HG03457 (cell line): Measurements from ENCODE around the gene CAMK1.

ENCODE experiments used
- ATAC-seq: cut with Tn5 transposase; IDR thresholded peaks from one replicate; pipeline ENCODE4 v1.9.1; 2021; ENCODE audit warnings: moderate number of reproducible peaks; ENCODE audit not compliant: unreplicated experiment

CAMK1 gene

DNA sequence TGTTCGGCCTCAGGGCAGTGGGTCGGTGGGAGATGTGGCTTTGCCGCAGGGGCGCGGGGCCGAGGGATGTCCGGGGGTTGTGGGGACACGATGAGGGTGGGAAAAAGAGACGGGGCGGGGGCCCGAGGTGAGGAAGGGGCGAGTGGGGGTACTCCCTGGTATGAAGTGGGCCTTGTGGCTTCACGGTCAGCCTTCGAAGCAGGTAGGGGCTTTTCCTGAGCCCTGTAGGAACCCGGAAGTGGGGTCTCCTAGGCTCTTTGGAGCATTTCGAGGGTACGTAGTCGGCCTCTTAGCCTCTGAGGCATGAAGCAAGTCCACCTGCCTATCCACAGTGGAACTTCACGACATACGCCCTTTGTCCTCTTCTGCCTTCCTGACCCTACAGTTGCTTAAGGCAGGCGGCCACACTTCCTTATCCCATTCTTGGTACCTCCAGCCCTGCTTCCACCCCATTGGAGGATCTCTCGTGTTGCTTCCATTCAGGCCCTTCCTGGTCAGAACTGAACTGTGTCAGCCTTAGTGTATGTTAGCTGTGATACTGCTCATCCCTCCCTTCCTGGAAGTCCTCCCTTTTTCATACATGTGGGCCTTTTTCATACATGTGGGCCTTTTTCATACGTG lies 23.5 kb upstream of the CAMK1 start:
- no peak for ATAC-seq

DNA sequence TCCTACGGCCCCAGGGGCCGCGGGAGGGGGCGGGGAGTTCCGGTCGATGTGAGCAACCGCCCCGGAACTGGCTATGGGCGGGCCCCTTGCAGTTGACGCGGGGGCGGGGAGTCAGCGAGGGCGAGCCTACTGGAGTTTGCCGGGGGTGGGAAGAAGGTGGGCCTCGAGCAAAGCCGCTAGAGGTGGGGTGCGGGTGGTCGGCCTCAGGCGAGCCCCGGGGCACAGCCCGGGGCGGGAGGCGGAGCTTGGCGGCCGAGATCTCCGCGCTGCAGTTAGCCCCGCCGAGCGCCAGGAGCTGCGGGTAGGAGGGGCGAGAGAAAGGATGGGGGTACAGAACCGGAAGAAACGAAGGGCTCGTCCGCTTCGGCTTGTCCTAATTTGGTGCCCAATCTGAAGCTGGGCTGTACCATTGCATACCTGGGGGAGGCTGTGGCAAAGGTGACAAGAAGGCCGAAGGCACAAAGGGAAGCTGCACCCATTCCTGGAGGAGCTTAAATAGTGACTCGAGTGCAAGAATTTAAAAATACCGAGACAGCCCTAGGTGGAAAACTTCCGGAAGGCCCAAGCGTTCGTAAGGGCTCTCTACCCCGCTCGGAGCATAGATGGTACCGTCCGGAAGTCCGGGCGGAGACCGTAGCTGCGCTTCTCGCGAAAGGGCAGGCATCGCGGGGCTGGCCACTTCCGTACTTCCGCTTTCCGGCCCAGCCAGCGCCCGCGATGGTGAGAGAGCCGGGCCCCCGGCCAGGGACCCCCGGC lies 22.8 kb upstream of the CAMK1 start, which contains the start of the genes ARPC4 and TADA3:
TSS of gene ARPC4 (plus strand) at position 678 of the 756 bp plus-strand sequence. CDS start at position 718, 40 bp downstream.
TSS of gene TADA3 (minus strand) at position 69 of the 756 bp plus-strand sequence. CDS start 1,007 bp downstream, outside the sequence.
- ATAC-seq: peak; percentile 62

DNA sequence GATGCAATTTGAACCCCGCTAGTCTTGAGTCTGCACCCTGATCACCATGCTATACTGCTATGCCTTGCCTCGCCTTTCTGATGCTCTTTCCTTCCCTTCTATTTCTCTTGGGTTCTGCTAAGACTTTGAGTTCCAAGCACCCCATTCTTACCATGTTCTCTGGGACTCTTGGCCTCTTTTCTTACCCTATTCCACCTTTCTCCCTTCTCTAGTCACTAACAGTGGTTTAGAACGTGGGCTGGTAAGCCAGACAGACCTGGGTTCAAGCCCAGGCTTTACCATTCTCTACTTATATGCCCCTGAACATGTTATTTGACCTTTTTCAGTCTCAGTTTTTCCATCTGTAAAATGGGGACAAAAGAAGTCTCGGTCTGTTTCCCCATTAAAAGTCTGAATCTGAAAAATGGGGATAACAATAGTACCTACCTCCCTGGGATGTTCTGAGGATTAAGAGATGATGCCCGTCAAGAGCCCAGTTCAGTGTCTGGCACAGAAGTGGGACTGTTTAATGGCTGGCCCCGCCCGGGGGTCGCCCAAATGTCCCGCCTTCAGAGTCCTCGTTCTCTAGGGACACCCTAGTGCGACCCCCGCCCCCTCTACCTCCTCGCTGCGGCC lies 22.1 kb upstream of the CAMK1 start:
- ATAC-seq: no peak

DNA sequence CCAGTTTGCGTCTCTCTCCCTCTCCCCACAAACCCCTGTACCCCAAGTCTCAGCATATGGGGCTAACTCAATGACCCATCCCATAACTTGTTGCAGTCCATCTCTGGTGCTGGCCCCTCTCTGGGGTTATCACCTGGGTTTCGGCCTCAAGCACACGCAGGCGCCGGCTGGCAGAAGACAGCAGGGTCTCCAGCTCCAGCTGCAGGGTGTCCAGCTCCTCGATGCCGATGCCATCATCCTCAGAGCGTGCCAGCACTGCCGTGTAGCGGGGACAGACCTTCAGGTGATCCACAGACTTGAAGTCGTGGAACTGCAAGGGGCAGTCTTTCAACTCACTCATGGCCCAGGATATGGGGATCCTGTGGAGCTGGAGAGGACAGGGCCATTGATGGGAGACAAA lies 21.4 kb upstream of the CAMK1 start:
- ATAC-seq: no peak

DNA sequence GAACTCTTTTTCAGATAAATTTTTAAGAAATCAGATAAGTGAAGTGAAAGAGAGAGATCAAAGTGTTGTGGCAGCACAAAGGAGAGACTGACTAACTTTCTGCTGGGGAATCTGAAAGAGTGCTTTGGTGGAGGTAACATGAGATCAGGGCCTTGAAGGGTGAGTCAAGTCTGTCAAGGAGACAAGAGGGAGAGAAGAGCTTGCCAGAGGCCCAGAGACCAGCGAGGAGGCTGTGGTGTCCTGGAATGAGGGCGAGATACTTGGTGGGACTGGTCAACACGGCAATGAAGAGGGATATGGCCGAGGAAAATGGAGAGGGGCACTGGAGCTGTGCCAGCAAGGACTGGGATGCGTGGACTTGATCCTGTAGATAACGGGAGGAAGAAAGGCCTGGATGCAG lies 18.0 kb upstream of the CAMK1 start:
- no peak for ATAC-seq

DNA sequence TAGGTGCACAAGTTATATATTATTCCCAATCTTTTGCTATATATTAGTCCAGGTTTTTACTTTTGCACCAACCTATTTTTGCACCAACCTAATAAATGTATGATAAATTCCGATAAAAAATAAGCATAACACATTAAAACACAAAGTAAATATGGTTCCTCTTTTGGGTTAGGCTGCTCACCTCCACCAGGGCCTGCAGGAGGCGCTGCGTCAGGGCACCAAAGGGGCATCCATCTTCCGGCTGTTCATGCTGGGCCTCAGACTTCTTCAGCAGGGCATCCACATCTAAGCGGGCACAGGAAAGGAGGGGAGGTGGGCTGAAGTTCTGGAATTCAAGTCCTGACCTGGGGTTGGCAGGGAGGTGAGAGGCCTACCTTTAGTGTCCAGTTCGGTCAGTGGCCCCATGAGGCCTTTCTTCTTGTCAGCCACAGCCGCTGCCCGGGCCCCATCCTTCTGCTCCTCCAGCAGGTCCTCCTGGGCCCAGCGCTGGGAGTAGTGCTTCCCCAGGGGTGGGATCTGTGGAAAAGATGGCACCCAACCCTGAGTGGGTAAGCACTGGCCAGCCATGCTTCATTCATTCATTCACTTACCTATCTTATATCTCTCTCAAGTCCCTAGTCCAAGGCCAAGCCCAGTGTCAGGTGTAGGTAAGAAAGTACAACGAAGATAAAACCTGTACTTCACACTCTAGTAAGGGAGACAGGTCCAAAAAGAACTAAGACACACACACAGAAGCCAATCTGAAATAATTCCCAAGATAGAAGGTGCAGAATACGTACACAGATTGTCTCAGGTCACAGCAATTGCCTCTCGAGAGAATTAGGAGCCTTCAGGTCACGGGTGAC lies 17.3 kb upstream of the CAMK1 start:
- ATAC-seq: no peak

DNA sequence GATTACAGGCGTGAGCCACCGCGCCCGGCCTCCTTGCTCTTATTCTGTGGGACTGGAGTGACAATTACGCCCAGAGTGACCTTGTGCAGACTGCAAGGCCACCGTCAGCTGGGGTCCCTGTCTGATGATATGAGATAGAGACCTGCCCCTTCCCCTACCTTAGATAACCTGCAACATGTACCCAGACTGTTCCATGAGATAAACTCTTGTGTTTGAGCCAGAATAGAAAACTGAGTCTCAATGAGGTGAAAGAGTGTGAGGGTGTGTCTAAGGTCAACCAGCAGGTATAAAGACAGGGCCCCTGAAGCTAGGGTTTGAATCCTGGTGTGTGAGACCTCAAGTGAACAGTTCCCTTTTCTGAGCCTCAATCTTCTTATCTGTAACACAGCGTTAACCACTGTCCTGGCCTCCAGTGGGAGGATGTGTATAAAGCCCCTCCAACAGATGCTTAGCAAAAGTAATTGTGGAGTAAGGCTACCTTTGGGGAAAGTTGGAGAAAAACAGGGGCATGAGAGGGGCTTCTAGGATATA lies 16.5 kb upstream of the CAMK1 start:
- no peak for ATAC-seq

DNA sequence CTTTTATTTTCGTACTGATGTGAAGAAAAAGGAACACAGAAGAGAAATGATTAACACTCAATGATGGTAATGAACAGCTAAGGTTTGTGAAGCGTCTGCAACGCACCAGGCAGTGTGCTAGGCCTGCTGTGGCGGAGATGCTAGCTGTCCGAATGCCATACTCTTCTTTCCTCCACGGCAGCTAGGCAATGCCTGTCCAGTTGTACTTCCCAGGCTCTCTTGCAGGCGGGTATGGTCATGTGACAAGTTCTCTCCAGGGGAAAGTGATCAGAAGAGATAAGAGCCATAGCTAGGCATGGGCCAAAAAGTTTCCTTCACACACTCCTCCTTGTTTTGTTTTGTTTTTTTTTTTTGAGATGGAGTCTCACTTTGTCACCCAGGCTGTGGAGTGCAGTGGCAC lies 15.9 kb upstream of the CAMK1 start:
- ATAC-seq: no peak

DNA sequence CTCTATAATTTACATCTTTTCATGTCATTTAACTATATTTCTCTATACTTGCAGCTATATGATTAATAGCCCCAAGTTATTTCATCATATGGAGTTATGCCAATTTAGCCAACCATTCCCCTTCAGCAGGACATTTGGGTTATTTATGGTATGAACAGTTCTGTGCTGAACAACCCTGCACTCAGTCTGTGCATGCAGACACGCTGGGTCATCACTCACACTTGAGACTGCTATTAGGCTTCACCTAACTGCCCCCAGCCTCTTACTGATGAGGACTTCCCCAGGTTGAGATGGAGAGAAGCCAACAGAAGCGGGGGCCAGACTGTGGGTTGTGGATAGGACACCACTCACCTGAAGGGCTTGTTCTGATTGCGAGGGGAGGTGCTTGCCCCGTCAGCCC lies 15.2 kb upstream of the CAMK1 start:
- no peak for ATAC-seq

DNA sequence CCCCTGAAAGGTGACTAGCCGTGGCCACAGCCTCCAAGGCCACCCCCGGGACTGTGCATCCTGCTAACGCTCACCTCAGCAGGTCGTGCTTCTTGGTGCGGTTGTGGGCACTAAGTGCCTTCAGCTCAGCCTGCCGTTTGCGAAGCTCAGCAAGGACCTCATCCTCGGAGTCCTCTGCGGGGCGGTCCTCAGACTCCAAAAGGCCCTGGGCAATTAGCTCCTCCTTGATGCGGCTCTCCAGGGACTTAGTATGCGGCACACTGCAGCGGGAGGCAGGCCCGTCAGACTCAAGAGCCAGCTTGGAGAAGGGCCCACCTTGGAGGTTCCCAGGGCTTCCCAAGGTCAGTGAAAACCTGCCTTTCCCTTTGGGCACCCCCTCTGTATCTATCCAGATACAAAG lies 14.2 kb upstream of the CAMK1 start:
- no peak for ATAC-seq

DNA sequence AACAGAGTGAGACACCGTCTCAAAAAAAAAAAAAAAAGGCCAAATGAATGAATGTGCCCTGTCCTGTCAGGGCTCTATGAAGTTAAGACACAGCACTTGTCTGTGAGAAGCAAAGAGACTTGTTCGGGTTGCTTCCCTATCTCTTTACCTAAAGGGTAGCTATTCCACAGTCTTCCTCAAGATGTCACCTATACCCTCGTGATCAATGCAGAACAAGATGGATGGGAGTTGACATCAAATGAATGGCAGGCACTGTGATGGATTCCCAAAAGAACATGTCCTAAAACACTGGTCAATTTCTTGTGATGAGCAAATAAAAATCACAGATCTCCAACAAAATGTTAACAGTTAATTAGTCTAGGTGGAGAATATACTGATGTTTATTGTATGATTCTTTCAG lies 13.0 kb upstream of the CAMK1 start:
- ATAC-seq: no peak

DNA sequence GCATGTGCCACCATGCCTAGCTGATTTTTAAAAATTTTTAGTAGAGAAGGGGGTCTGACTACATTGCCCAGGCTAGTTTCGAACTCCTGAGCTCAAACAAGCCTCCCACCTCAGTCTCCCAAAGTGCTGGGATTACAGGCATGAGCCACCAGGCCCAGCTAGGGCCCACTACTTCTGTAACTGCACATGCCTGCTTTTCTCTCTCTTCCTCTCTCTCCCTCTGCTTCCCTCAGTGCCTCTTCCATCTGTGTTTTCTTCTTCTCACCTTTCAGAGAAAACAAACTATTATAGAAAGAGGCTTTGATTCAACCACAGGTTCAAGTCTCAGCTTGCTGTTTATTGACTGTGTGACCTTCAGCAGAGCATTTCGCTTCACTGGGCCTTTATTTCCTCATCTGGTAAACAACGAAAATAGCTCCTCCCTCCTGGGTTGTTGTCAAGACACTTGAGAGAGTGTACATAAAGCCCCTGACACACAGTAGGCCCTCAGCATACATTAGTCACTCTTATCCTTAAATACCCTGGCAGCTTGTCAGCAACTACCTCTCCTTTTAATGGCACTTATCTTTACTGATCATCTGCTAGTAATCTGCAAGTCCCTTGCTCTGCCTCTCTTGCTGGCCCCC lies 12.3 kb upstream of the CAMK1 start:
- no peak for ATAC-seq

DNA sequence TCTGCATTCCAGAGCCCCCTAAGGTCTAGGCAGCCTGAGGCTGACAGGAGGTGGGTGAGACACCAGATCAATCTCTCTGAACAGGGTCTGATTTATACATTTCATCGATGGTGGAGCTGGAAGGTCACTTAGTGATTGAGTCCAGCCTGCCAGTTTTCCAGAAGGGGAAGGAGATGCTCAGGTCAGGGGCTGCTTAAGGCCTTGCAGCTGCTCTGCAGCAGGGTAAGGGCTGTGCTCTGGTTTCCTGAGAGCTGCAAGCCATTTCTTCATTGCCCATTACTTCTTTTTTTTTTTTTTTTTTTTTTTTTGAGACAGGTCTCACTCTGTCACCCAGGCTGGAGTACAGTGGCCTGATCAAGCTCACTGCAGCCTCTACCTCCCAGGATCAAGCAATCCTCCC lies 11.8 kb upstream of the CAMK1 start:
- no peak for ATAC-seq

DNA sequence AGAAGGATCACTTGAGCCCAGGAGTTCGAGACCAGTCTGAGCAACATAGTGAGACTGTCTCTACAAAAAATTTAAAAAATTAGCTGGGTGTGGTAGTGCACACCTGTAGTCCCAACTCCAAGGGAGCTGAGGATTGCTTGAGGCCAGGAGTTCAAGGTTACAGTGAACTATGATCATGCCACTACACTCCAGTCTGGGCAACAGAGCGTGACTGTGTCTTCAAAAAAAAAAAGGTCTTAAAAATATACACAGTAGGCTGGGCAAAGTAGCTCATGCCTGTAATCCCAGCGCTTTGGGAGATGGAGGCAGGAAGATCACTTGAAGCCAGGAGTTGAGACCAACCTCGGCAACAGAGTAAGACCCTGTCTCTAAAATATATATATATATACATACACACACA lies 11.2 kb upstream of the CAMK1 start:
- ATAC-seq: no peak

DNA sequence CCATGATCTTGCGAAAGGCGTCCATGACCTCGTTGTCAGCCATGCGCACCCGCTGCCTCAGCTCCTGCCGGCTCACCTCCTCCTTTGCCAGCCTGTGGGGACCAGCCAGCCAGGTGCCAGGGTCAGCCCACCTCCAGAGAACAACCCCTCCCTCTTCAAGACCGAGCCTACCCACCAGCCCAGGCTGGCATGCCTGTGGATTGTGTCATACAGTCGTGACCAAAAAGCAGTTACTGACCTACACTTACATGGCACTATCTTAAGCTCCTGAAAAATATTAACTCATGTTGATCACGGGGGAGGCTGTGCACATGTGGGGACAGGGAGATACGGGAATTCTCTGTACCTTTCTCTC lies 10.7 kb upstream of the CAMK1 start:
- ATAC-seq: no peak

DNA sequence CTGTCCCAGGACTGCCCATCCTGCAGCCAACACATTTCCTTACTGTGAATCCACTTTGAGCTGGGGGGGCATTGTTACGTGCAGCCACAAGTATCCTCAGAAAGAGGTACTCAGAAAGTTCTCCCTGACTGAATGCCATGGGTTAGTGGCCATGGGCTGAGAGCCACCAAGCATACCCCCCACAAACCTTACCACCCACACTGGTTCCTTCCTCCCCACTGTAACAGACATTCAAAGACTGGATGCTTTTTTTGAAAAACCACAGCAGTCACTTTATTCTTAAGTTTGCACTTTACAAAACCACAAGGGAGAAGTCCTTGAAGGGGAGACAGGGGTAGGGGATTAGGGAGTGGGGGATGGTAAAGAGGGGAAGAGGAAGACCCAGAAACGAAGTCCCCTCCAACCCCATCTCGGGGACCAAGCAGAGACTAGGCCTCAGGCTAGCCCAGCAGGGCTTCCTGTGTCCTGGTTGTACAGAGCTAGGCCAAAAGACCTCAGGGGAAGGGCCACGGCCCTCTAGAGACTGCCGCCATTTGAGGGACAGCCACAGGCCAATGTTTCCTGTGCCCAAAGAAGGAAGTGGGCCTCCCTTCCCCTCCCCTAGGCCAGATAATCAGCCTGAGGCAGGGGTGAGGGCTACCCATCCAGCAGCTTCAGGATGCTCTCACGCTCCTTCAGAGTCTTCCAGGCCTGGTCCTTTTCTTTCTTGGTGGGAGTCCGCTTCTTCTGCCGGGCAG lies 10.1 kb upstream of the CAMK1 start:
- peak; percentile 37 for ATAC-seq

DNA sequence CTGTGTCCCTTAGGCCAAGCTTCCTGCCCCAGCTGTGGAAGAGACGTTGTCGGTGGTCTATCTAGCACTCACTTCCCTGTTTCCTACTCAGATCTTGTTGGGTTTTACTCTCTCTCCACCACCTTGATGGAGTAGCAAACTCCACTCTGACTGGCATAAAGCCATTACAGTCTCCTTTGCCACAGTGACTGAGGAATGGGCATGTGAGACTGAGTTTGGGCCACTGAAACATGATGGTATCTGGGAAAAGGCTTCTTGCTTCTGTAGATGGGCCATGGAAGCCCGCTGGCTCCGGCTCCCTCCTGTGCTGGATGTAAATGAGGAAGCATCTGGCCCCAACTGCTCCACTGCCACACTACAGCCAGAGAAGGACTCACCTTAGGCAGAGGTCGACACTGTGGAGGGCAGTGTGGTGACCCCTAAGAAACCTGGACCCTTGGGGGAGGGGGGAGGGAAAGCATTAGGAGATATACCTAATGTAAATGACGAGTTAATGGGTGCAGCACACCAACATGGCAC lies 9.4 kb upstream of the CAMK1 start:
- ATAC-seq: no peak

DNA sequence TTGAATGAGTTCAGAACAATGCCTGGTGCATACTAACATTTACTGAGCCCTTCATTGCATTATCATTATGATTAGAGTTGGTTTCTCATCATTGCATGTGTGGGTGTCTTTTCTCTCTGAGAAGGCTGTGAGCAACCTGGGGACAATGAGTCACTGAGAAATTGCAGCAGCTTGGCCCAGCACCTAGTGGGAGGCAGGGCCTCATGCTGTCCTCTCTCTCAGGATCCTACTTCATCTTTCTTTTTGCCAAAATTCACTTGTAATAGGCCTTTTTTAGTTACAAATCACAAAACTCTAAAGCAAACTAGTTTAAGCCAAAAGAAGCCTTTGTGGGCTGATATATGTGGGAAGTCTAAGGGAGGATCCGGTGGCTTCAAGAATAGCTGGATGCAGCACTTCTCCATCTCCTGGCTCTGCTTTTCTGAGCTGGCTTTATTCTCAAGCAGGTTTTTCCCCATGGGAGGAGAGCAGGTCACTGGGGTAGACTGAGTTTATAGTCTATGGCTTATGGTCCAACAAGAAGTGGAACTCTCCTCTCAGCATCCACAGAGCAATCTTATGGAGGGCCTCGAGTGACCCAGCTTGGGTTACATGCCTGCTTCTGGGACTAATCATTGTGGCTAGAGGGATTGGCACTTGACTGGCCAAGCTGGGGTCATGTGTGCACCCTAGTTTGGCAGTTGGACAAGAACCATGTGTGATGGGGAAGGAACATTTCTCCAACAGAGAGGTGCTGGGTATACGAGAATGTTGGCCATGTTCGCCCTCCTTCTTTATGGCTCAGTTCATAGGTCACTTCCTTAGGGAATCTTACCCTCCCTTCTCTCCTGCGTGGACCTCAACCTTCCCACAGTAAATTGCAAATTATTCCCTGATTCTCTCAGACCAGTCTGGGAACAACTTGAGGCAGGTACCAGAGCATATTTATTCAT lies 8.7 kb upstream of the CAMK1 start:
- ATAC-seq: no peak

DNA sequence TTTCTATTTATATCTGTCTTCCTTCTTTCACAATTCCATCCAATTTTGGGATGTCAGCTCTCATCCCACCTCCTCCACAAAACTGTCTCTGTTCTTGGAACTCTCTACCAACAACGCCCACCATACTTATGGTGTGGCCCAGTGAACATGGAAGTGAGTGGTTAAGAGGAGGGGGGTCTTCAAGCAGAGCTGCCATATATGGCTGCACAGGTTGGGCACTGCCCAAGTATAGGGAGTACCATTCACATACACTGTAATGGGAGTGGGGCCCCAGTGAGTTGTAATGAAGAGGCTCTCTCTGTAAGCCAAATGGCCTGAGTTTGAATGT lies 7.9 kb upstream of the CAMK1 start:
- no peak for ATAC-seq
